Stimulated activated CD4-positive, alpha-beta T cell treated with anti-CD3 and anti-CD28 coated beads, Interleukin-12 subunit alpha, Interleukin-12 subunit beta, amount 100 ng/mL, for 4 hours (primary cell): Measurements from ENCODE around the gene C1RL.

ENCODE experiments used
- DNase-seq: peaks from one replicate; pipeline ENCODE4 v3.0.0-alpha.2; 2020

Gene C1RL

GRCh38 chr12:7136071-7136470, 27.1 kb upstream of the C1RL start:
- no peak for DNase-seq

GRCh38 chr12:7134396-7135166, 25.6 kb upstream of the C1RL start:
- DNase-seq, result no peak

GRCh38 chr12:7131502-7131866, 22.5 kb upstream of the C1RL start:
- DNase-seq, result no peak

- DNase-seq, result peak; percentile 36
Measured at GRCh38 chr12:7130701-7131501, 21.9 kb upstream of the C1RL start.

- peak; percentile 82 for DNase-seq
Measured at GRCh38 chr12:7129872-7130691, 21.1 kb upstream of the C1RL start, which contains the start of gene CLSTN3. Gene CLSTN3 (plus strand): TSS chr12:7130371. CDS start chr12:7130649, 278 bp downstream.

- no peak for DNase-seq
Measured at GRCh38 chr12:7129287-7129871, 20.4 kb upstream of the C1RL start.

GRCh38 chr12:7128681-7129286, 19.8 kb upstream of the C1RL start, which contains the start of gene RBP5:
Gene RBP5 (minus strand): TSS chr12:7128889. CDS start chr12:7128775, 114 bp downstream.
- no peak for DNase-seq

GRCh38 chr12:7127916-7128626, 19.1 kb upstream of the C1RL start:
- DNase-seq, result no peak

- no peak for DNase-seq
Measured at GRCh38 chr12:7125632-7126227, 16.7 kb upstream of the C1RL start.

- no peak for DNase-seq
Measured at GRCh38 chr12:7123806-7124522, 14.9 kb upstream of the C1RL start.

- no peak for DNase-seq
Measured at GRCh38 chr12:7122811-7123769, 14.1 kb upstream of the C1RL start.

GRCh38 chr12:7121324-7121723, 12.3 kb upstream of the C1RL start:
- DNase-seq, result no peak

GRCh38 chr12:7120166-7120565, 11.2 kb upstream of the C1RL start:
- DNase-seq, result no peak

- no peak for DNase-seq
Measured at GRCh38 chr12:7118881-7119280, 9.9 kb upstream of the C1RL start.

GRCh38 chr12:7117670-7118069, 8.7 kb upstream of the C1RL start:
- DNase-seq, result no peak

GRCh38 chr12:7116916-7117315, 7.9 kb upstream of the C1RL start:
- no peak for DNase-seq

GRCh38 chr12:7116196-7116595, 7.2 kb upstream of the C1RL start:
- no peak for DNase-seq

GRCh38 chr12:7114851-7115250, 5.8 kb upstream of the C1RL start:
- no peak for DNase-seq

- DNase-seq, result no peak
Measured at GRCh38 chr12:7114008-7114407, 5.0 kb upstream of the C1RL start.
